HG02943 (cell line): ENCODE results near the gene INIP.
"Not testable (repeated sequence)": the region's sequence is repeated elsewhere in the genome, so short reads cannot be mapped to it uniquely, and the experiment has no call there.

ENCODE experiments used
- ATAC-seq: cut with Tn5 transposase; IDR thresholded peaks from one replicate; pipeline ENCODE4 v1.9.1; 2021; ENCODE audit warnings: mild to moderate bottlenecking, low read depth, moderate library complexity; ENCODE audit not compliant: unreplicated experiment

Gene INIP

GRCh38 chr9:112677040-112677439, 40.9 kb downstream of the INIP start:
- no peak for ATAC-seq

GRCh38 chr9:112673221-112673620, 44.7 kb downstream of the INIP start:
- not testable (repeated sequence) for ATAC-seq

GRCh38 chr9:112670991-112671625, 46.8 kb downstream of the INIP start:
- ATAC-seq, result no peak

GRCh38 chr9:112669326-112669725, 48.6 kb downstream of the INIP start:
- ATAC-seq, result no peak

GRCh38 chr9:112665347-112665746, 52.6 kb downstream of the INIP start:
- no peak for ATAC-seq

- no peak for ATAC-seq
Measured at GRCh38 chr9:112664531-112664930, 53.4 kb downstream of the INIP start.

- no peak for ATAC-seq
Measured at GRCh38 chr9:112663681-112664080, 54.2 kb downstream of the INIP start.

GRCh38 chr9:112659906-112660305, 58.0 kb downstream of the INIP start:
- no peak for ATAC-seq

GRCh38 chr9:112655668-112656067, 62.2 kb downstream of the INIP start:
- ATAC-seq, result no peak

GRCh38 chr9:112654282-112654681, 63.6 kb downstream of the INIP start:
- no peak for ATAC-seq

- ATAC-seq, result no peak
Measured at GRCh38 chr9:112648624-112649023, 69.3 kb downstream of the INIP start.

GRCh38 chr9:112647596-112647995, 70.3 kb downstream of the INIP start:
- ATAC-seq, result no peak

GRCh38 chr9:112642126-112642525, 75.8 kb downstream of the INIP start:
- no peak for ATAC-seq

GRCh38 chr9:112640311-112640710, 77.6 kb downstream of the INIP start:
- no peak for ATAC-seq
